HG02870 (cell line): ENCODE results near the gene OPN1MW3.
A peak's percentile ranks its signal among the peaks of the same experiment; 100 is the strongest.
"Not testable (repeated sequence)": the region's sequence is repeated elsewhere in the genome, so short reads cannot be mapped to it uniquely, and the experiment has no call there.

Experiments used
- ATAC-seq: cut with Tn5 transposase; IDR thresholded peaks from one replicate; pipeline ENCODE4 v1.9.1; 2021; ENCODE audit warnings: mild to moderate bottlenecking, moderate library complexity; ENCODE audit not compliant: unreplicated experiment

The OPN1MW3 gene

GRCh38 chrX:154295664-154296310, 38.4 kb downstream of the OPN1MW3 start, which contains the start of gene TKTL1:
Gene TKTL1, plus strand, starts transcription at chrX:154295795. Its CDS starts 65 bp downstream, at chrX:154295860.
- ATAC-seq, result no peak

GRCh38 chrX:154296731-154297130, 39.3 kb downstream of the OPN1MW3 start:
- no peak for ATAC-seq

- ATAC-seq, result peak; percentile 62
Observed at GRCh38 chrX:154298312-154298711, 40.9 kb downstream of the OPN1MW3 start.

- no peak for ATAC-seq
Observed at GRCh38 chrX:154300816-154301215, 43.4 kb downstream of the OPN1MW3 start.

GRCh38 chrX:154302998-154303397, 45.6 kb downstream of the OPN1MW3 start:
- ATAC-seq, result not testable (repeated sequence)

GRCh38 chrX:154303476-154303875, 46.1 kb downstream of the OPN1MW3 start:
- ATAC-seq, result no peak

- no peak for ATAC-seq
Observed at GRCh38 chrX:154304846-154305245, 47.5 kb downstream of the OPN1MW3 start.

GRCh38 chrX:154305541-154306205, 48.3 kb downstream of the OPN1MW3 start:
- no peak for ATAC-seq

GRCh38 chrX:154307202-154307601, 49.8 kb downstream of the OPN1MW3 start:
- ATAC-seq, result no peak

GRCh38 chrX:154308108-154308946, 50.9 kb downstream of the OPN1MW3 start:
- ATAC-seq, result no peak

GRCh38 chrX:154309041-154309775, 51.8 kb downstream of the OPN1MW3 start:
- no peak for ATAC-seq

- no peak for ATAC-seq
Observed at GRCh38 chrX:154310616-154311536, 53.5 kb downstream of the OPN1MW3 start.

- ATAC-seq, result no peak
Observed at GRCh38 chrX:154312116-154312515, 54.7 kb downstream of the OPN1MW3 start.

GRCh38 chrX:154313147-154313546, 55.8 kb downstream of the OPN1MW3 start:
- ATAC-seq, result peak; percentile 55

GRCh38 chrX:154315416-154315815, 58.0 kb downstream of the OPN1MW3 start:
- ATAC-seq, result no peak

GRCh38 chrX:154317391-154317995, 60.1 kb downstream of the OPN1MW3 start:
- no peak for ATAC-seq

- ATAC-seq, result no peak
Observed at GRCh38 chrX:154320406-154320805, 63.0 kb downstream of the OPN1MW3 start.
